GM12892 (cell line): Measurements from ENCODE around the gene PPP1R12C.

Source experiments
- POLR2A ChIP-seq: IDR thresholded peaks from 2 replicates; pipeline ENCODE4 v1.6.1; 2011; ENCODE audit warnings: low read depth, low read length, control low read depth
- POLR2AphosphoS5 ChIP-seq: IDR thresholded peaks from 2 replicates; pipeline ENCODE4 v1.6.1; 2011; ENCODE audit warnings: low read depth, low read length, control low read depth
- TAF1 ChIP-seq: IDR thresholded peaks from 2 replicates; pipeline ENCODE4 v1.6.1; 2011; ENCODE audit warnings: low read depth, mild to moderate bottlenecking, control low read depth, low read length, borderline replicate concordance

DNA sequence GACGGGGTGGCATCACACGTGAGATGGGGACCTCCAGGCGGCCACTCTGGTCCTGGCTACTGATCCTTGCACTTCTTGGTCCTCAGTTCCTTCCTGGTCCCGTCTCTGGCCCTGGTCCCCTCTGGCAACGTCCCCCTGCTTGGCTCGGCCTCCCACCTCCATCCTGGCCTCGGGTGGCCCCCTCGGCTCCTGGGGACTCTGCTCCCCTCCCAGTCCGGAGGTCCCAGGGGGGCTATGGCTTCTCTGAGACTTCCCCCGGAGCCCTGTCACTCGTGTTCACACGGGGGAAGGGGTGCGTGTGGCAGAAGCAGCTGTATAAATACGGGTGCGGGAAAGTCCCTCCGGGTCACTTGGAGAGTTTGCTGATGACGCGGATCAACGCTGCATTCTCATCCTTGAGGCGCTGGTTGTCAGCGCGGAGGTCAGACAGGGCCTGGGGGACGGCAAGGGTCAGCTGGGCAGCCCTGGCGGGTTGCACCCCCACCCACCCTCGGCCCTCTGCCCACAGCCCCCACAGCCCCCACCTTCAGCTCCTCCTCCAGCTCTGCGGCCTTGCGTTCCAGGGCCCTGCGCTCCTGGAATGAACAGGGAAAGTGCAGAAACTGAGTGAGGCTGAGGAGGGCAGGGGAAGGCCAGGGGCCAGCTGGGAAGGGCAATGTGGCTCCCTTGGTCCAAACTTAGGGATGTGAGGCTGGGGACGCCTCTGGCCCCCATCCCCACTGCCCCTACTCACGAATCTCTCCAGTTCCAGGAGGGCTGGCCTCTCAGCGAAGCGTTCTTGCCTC, 26.1 kb downstream of the PPP1R12C start:
- TF ChIP-seq POLR2A (no peak), POLR2AphosphoS5 (no peak), TAF1 (no peak)
